HCT116 (cell line): ENCODE data around the gene SETD2. TPM values are rescaled to one million over a fixed set of nuclear protein-coding genes. Genes with fewer than 3 reads are reported as not detected.

Experiments
- ATAC-seq: fragments of 200-7000 bp; cut with Tn5 transposase; 2 replicates; pipeline ENCODE4 v1.9.1; 2020; ENCODE audit warnings: mild to moderate bottlenecking, moderate library complexity
- BruUV-seq: library from RNA; stranded (reverse); fragments of 400-500 nt; replicated peaks from 2 replicates; lab custom pipeline; 2021; lab: Mats Ljungman, UMichigan
- CTCF ChIA-PET: fragments of 300-600 bp; sonication (Branson Sonifier 250); formaldehyde crosslinking; loops from one replicate; lab custom pipeline; 2021; ENCODE audit warnings: antibody characterized with exemption; lab: Charles Lee
- POLR2A ChIA-PET: fragments of 300-600, 350-600 bp; sonication (Branson Sonifier 250); formaldehyde crosslinking; loops from one replicate; lab custom pipeline; 2021; ENCODE audit warnings: antibody characterized with exemption; lab: Charles Lee
- RAD21 ChIA-PET, 2 experiments: fragments of 300-600 bp; sonication (Branson Sonifier 250); formaldehyde crosslinking; loops; one replicate each; lab custom pipeline; 2023; ENCODE audit warnings: low total read pairs in 2 of 2; ENCODE audit not compliant: uncharacterized antibody in 2 of 2, unreplicated experiment in 2 of 2, low non-redundant PET in 1 of 2; lab: Charles Lee
- DNase-seq: peaks from one replicate; pipeline ENCODE4 v3.0.0-alpha.2; 2010; ENCODE audit warnings: low read depth, low spot score
- H2AFZ ChIP-seq: fragments of 200-600 bp; shearing (Covaris generic), sonication (generic); 2 replicates; pipeline ENCODE4 v1.6.1; 2017; ENCODE audit warnings: low read depth, mixed run types, mixed read lengths, antibody characterized with exemption, low read length; ENCODE audit not compliant: poor library complexity, severe bottlenecking
- H3K27ac ChIP-seq: 2 replicates; pipeline ENCODE4 v1.5.1; 2012; ENCODE audit warnings: low read depth, low read length
- H3K27me3 ChIP-seq: fragments of 200-600 bp; sonication (generic); 2 replicates; pipeline ENCODE4 v1.6.1; 2016; ENCODE audit warnings: mixed run types, low read length, mixed read lengths; ENCODE audit not compliant: insufficient read depth
- H3K36me3 ChIP-seq, 2 experiments: fragments of 200-500 bp in 1 of 2; fragments of 200-600 bp in 1 of 2; sonication (Bioruptor generic) in 1 of 2; sonication (generic) in 1 of 2; 2 replicates each; pipeline versions ENCODE4 v1.5.1 to v1.6.1; 2014 to 2016; ENCODE audit warnings: low read length in 2 of 2, inconsistent platforms in 1 of 2, mixed read lengths in 1 of 2, mixed run types in 1 of 2; ENCODE audit not compliant: insufficient read depth in 2 of 2, control insufficient read depth in 1 of 2
- H3K4me1 ChIP-seq, 2 experiments: fragments of 200-600 bp in 1 of 2; sonication (generic) in 1 of 2; 2 replicates each; pipeline versions ENCODE4 v1.5.1 to v1.6.1; 2012 to 2017; ENCODE audit warnings: low read length in 2 of 2, inconsistent platforms in 1 of 2, mild to moderate bottlenecking in 1 of 2, mixed read lengths in 1 of 2, mixed run types in 1 of 2, moderate library complexity in 1 of 2; ENCODE audit not compliant: insufficient read depth in 2 of 2, control insufficient read depth in 1 of 2
- H3K4me2 ChIP-seq: fragments of 200-600 bp; sonication (generic); 2 replicates; pipeline ENCODE4 v1.6.1; 2017; ENCODE audit warnings: mixed run types, low read length, mixed read lengths
- H3K4me3 ChIP-seq, 2 experiments: fragments of 200-600 bp in 1 of 2; sonication (generic) in 1 of 2; replicated peaks in 1 of 2; 2 replicates each; pipeline ENCODE4 v1.5.1; 2011 to 2016; ENCODE audit warnings: low read length in 2 of 2, control low read depth in 1 of 2, low read depth in 1 of 2, mild to moderate bottlenecking in 1 of 2, mixed read lengths in 1 of 2, mixed run types in 1 of 2
- H3K79me2 ChIP-seq: fragments of 200-600 bp; sonication (generic); 2 replicates; pipeline ENCODE4 v1.6.1; 2017; ENCODE audit warnings: mild to moderate bottlenecking, mixed run types, low read length, moderate library complexity, mixed read lengths; ENCODE audit not compliant: insufficient read depth
- H3K9ac ChIP-seq: fragments of 200-600 bp; sonication (generic); 2 replicates; pipeline ENCODE4 v1.6.1; 2016; ENCODE audit warnings: low read length, mixed read lengths
- H3K9me2 ChIP-seq: fragments of 200-600 bp; sonication (generic), shearing (Covaris generic); 2 replicates; pipeline ENCODE4 v1.6.1; 2017; ENCODE audit warnings: mixed run types, mild to moderate bottlenecking, moderate library complexity; ENCODE audit not compliant: insufficient read depth
- H3K9me3 ChIP-seq, 2 experiments: fragments of 200-500 bp in 1 of 2; fragments of 200-600 bp in 1 of 2; sonication (Bioruptor generic) in 1 of 2; sonication (generic) in 1 of 2; 2 replicates each; pipeline ENCODE4 v1.6.1; 2014 to 2017; ENCODE audit warnings: low read length in 2 of 2, mixed read lengths in 2 of 2, inconsistent platforms in 1 of 2, low read depth in 1 of 2, mild to moderate bottlenecking in 1 of 2, mixed run types in 1 of 2, moderate library complexity in 1 of 2; ENCODE audit not compliant: control insufficient read depth in 1 of 2, insufficient read depth in 1 of 2
- H4K20me1 ChIP-seq: fragments of 200-600 bp; sonication (generic), shearing (Covaris generic); 2 replicates; pipeline ENCODE4 v1.6.1; 2017; ENCODE audit warnings: mixed run types, mild to moderate bottlenecking, moderate library complexity; ENCODE audit not compliant: insufficient read depth
- ATF3 ChIP-seq: IDR thresholded peaks from 2 replicates; pipeline ENCODE4 v1.6.1; 2012
- CBX3 ChIP-seq: IDR thresholded peaks from 2 replicates; pipeline ENCODE4 v1.6.1; 2012; ENCODE audit warnings: low read depth
- EGR1 ChIP-seq: IDR thresholded peaks from 2 replicates; pipeline ENCODE4 v1.6.1; 2012; ENCODE audit warnings: low read depth
- FOSL1 ChIP-seq: IDR thresholded peaks from 2 replicates; pipeline ENCODE4 v1.6.1; 2012; ENCODE audit warnings: low read depth
- JUND ChIP-seq: IDR thresholded peaks from 2 replicates; pipeline ENCODE4 v1.6.1; 2012
- MAX ChIP-seq: IDR thresholded peaks from 2 replicates; pipeline ENCODE4 v1.6.1; 2012
- POLR2A ChIP-seq: IDR thresholded peaks from 2 replicates; pipeline ENCODE4 v1.7.0; 2011; ENCODE audit warnings: borderline replicate concordance; ENCODE audit not compliant: insufficient read depth, insufficient read length; ENCODE audit errors: extremely low read depth
- POLR2AphosphoS5 ChIP-seq: IDR thresholded peaks from 2 replicates; pipeline ENCODE4 v1.6.1; 2011; ENCODE audit warnings: mild to moderate bottlenecking, low read depth, low read length, moderate library complexity
- SRF ChIP-seq: IDR thresholded peaks from 2 replicates; pipeline ENCODE4 v1.6.1; 2012; ENCODE audit warnings: low read depth
- TCF7L2 ChIP-seq: IDR thresholded peaks from 2 replicates; pipeline ENCODE4 v1.7.0; 2011; ENCODE audit warnings: borderline replicate concordance, inconsistent platforms; ENCODE audit not compliant: insufficient read depth, insufficient read length; ENCODE audit errors: extremely low read depth
- YY1 ChIP-seq: IDR thresholded peaks from 2 replicates; pipeline ENCODE4 v1.6.1; 2011; ENCODE audit warnings: low read length, low read depth, moderate library complexity, mild to moderate bottlenecking; ENCODE audit not compliant: insufficient replicate concordance; ENCODE audit errors: extremely low read depth
- ZBTB33 ChIP-seq: IDR thresholded peaks from 2 replicates; pipeline ENCODE4 v1.6.1; 2011; ENCODE audit warnings: mild to moderate bottlenecking, low read length, moderate library complexity; ENCODE audit not compliant: insufficient replicate concordance; ENCODE audit errors: extremely low read depth
- intact Hi-C: fragments of 100-400 bp; cut with micrococcal nuclease; formaldehyde crosslinking; loops from 2 replicates; pipeline ENCODE4 v1.10.0; 2022
- total RNA-seq: library from RNA; stranded (reverse); gene quantifications from one replicate; pipeline ENCODE4 v1.2.1, GENCODE V29; 2021; ENCODE audit not compliant: unreplicated experiment
- TF ChIP-seq, protein P1 (sequence below): IDR thresholded peaks from 2 replicates; pipeline ENCODE4 v1.6.1; 2012; ENCODE audit warnings: low read depth

SETD2 gene
- total RNA-seq, 1 experiment from 2014 or later: 33.0 TPM

- ChIA-PET RAD21 (no interaction called here), POLR2A (no interaction called here), CTCF (no interaction called here)
- no peak for DNase-seq
- H3K4me1 ChIP-seq: no peaks in the 10 kb centered on the region
- no peak overlapping the region for H3K4me3 ChIP-seq
- peaks cover 3 to 10% of the 10 kb centered on the region in 2 experiments; a peak in 3 of 4 replicates for H3K36me3 ChIP-seq
- no peak for ATAC-seq
- BruUV-seq: no TSS peak
- no peak overlapping the region for H3K9ac ChIP-seq
- H3K4me2 ChIP-seq: no peak overlapping the region
- no peak overlapping the region for H3K27ac ChIP-seq
- no peaks in the 10 kb centered on the region for H3K9me3 ChIP-seq
- no peaks in the 10 kb centered on the region for H3K27me3 ChIP-seq
- H3K79me2 ChIP-seq: no peaks in the 10 kb centered on the region
- H4K20me1 ChIP-seq: no peaks in the 10 kb centered on the region
- no peak overlapping the region for H2AFZ ChIP-seq
- no peaks in the 10 kb centered on the region for H3K9me2 ChIP-seq
- TF ChIP-seq CBX3: no peak
- no peak for TF ChIP-seq YY1
- no peak for TF ChIP-seq MAX
- TF ChIP-seq TCF7L2: no peak
- TF ChIP-seq ATF3: no peak
- TF ChIP-seq FOSL1: no peak
- no peak for TF ChIP-seq SRF
- no peak for TF ChIP-seq POLR2AphosphoS5
- TF ChIP-seq POLR2A: no peak
- no peak for TF ChIP-seq JUND
- TF ChIP-seq, protein P1, sequence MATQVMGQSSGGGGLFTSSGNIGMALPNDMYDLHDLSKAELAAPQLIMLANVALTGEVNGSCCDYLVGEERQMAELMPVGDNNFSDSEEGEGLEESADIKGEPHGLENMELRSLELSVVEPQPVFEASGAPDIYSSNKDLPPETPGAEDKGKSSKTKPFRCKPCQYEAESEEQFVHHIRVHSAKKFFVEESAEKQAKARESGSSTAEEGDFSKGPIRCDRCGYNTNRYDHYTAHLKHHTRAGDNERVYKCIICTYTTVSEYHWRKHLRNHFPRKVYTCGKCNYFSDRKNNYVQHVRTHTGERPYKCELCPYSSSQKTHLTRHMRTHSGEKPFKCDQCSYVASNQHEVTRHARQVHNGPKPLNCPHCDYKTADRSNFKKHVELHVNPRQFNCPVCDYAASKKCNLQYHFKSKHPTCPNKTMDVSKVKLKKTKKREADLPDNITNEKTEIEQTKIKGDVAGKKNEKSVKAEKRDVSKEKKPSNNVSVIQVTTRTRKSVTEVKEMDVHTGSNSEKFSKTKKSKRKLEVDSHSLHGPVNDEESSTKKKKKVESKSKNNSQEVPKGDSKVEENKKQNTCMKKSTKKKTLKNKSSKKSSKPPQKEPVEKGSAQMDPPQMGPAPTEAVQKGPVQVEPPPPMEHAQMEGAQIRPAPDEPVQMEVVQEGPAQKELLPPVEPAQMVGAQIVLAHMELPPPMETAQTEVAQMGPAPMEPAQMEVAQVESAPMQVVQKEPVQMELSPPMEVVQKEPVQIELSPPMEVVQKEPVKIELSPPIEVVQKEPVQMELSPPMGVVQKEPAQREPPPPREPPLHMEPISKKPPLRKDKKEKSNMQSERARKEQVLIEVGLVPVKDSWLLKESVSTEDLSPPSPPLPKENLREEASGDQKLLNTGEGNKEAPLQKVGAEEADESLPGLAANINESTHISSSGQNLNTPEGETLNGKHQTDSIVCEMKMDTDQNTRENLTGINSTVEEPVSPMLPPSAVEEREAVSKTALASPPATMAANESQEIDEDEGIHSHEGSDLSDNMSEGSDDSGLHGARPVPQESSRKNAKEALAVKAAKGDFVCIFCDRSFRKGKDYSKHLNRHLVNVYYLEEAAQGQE: no peak
- TF ChIP-seq ZBTB33: no peak
- TF ChIP-seq EGR1: no peak
- intact Hi-C loops: no loop called here
These were observed 151.3 kb downstream of the SETD2 start for GRCh38 chr3:47012342-47013230.
